GM10266 (cell line): Measurements from ENCODE around the gene KLC1.

Source experiments
- DNase-seq: peaks from one replicate; pipeline ENCODE4 v3.0.0; 2012; ENCODE audit errors: extremely low spot score
- CTCF ChIP-seq: IDR thresholded peaks from 2 replicates; pipeline ENCODE4 v1.5.1; 2012; ENCODE audit warnings: mild to moderate bottlenecking, low read depth; ENCODE audit not compliant: control insufficient read depth, insufficient read depth; ENCODE audit errors: missing control alignments

Gene KLC1

DNA sequence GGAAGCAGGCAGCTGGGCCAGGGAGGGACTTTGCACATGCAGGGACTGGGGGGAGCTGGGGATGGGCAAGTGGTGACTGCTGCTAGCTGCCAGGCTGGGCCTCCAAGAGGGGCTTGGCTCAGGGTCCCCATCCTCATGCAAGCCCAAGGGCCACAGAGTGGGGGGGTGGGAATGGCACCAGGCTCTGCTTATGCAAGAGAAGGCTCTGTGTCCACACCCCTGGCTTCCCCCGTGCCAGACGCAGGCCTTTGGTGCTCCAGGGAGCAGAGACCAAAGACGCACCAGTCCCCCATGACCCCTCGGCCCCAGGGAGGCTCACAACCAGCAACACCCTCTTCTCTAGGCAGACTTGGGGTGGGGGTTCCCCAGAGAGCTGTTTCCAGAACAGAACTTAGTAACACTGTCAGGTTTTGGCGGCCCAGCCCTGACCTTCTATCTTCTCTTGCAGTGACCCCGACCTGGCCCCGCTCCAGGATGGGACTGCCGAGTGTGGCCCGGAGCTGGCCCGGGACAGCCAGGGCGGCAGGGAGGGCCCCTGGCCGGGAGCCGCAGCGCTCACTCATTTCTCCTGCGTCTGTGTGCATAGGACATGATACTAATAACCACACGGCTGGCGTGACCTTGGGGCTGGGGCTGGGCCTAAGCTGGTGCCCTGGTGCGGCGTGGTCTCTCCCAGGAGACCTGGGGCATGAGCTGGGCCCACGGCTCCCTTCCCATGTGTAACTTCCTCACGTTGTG is 71.9 kb downstream of the KLC1 start:
- no peak for DNase-seq
- TF ChIP-seq CTCF, result no peak

DNA sequence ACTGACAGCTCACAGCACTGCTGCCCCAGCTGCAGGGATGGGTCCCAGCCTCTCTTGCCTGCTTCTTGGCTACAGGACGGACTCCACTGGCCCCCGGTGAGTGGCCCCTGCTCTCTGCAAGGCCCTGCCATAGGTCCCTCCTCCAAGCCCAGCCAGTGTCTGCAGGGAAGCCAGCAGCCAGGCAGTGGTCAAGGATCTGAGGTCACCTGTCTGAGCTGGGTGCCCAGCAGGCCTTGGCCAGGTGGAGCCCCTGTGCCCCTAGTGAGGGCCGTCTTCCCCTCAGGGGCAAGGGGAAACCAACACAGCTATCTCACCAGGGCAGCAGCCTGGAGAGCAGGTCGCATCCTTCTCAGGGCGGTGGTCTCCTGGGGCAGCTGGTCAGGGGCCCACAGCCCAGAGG is 73.1 kb downstream of the KLC1 start:
- TF ChIP-seq CTCF, result no peak
- no peak for DNase-seq

GRCh38 chr14:103702497-103703432 is 73.8 kb downstream of the KLC1 start:
- DNase-seq, result no peak
- TF ChIP-seq CTCF, result no peak

- no peak for TF ChIP-seq CTCF
- DNase-seq, result no peak
Observed at GRCh38 chr14:103703433-103704385, 74.7 kb downstream of the KLC1 start.

- TF ChIP-seq CTCF, result no peak
- DNase-seq, result no peak
Observed at GRCh38 chr14:103704708-103705107, 75.7 kb downstream of the KLC1 start.

GRCh38 chr14:103705118-103705503 is 76.1 kb downstream of the KLC1 start:
- DNase-seq, result no peak
- no peak for TF ChIP-seq CTCF
